Peyer's patch (tissue), 4 donors: ENCODE data around the gene MYRIP.

Source experiments
- POLR2A ChIP-seq, 2 donors: fragments of 450-650 bp; IDR thresholded peaks; one replicate each; pipeline ENCODE4 v1.5.1; 2017; ENCODE audit warnings: antibody characterized with exemption in 2 of 2, mild to moderate bottlenecking in 2 of 2, moderate library complexity in 2 of 2
- TF ChIP-seq, protein P1 (sequence below), 6 experiments: fragments of 450-650 bp in 4 of 6; fragments of 200-600 bp in 2 of 6; sonication (generic) in 1 of 6; IDR thresholded peaks; one replicate each; pipeline ENCODE4 v1.5.1; 2017 to 2019; ENCODE audit warnings: antibody characterized with exemption in 6 of 6, mild to moderate bottlenecking in 3 of 6, moderate library complexity in 1 of 6

DNA sequence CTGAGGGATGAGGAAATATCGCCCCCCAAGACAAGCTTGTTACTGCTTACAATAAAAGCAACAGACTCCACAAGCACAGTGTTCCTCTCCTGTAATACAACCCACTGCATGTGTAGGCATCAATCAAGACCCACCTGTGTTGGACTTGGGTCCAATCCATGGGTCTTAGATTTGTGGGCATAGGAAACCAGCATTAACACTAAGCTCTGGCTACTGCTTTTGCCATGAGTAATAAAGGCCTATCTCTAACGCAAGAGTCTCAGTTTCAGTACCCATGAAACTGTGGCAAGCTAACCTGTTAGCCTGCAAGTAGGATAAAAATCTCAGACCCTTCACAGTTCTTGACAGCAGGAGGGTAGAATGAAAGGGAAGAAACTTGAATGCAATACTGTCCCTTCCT is 494.9 kb downstream of the MYRIP start:
- TF ChIP-seq, protein P1, sequence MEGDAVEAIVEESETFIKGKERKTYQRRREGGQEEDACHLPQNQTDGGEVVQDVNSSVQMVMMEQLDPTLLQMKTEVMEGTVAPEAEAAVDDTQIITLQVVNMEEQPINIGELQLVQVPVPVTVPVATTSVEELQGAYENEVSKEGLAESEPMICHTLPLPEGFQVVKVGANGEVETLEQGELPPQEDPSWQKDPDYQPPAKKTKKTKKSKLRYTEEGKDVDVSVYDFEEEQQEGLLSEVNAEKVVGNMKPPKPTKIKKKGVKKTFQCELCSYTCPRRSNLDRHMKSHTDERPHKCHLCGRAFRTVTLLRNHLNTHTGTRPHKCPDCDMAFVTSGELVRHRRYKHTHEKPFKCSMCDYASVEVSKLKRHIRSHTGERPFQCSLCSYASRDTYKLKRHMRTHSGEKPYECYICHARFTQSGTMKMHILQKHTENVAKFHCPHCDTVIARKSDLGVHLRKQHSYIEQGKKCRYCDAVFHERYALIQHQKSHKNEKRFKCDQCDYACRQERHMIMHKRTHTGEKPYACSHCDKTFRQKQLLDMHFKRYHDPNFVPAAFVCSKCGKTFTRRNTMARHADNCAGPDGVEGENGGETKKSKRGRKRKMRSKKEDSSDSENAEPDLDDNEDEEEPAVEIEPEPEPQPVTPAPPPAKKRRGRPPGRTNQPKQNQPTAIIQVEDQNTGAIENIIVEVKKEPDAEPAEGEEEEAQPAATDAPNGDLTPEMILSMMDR (IDR thresholded peaks at IDR 0.05): no peak
- TF ChIP-seq POLR2A (IDR thresholded peaks at IDR 0.05): no peak
